Keratinocyte (primary cell): Measurements from ENCODE around the gene TRPV2. TPM values are rescaled to one million over a fixed set of nuclear protein-coding genes. Genes with fewer than 3 reads are reported as not detected.

ENCODE experiments used
- DNase-seq: peaks from one replicate; pipeline ENCODE4 v3.0.0-alpha.2; 2011; ENCODE audit warnings: low read depth, missing footprints, low spot score
- FAIRE-seq: peaks from 2 replicates; lab custom pipeline; 2011; peaks lifted over from hg19 to GRCh38; lab: Jason Lieb, UNC
- H2AFZ ChIP-seq: 2 replicates; pipeline ENCODE4 v1.6.0; 2012; ENCODE audit warnings: low read length, control low read depth, inconsistent platforms; ENCODE audit not compliant: control insufficient read depth
- H3K27ac ChIP-seq: 2 replicates; pipeline ENCODE4 v1.5.1; 2011; ENCODE audit warnings: low read length; ENCODE audit not compliant: control insufficient read depth, insufficient read depth
- H3K27me3 ChIP-seq: 3 replicates; pipeline ENCODE4 v1.6.0; 2011; ENCODE audit warnings: low read length; ENCODE audit not compliant: control insufficient read depth, insufficient read depth; ENCODE audit errors: extremely low read depth
- H3K36me3 ChIP-seq, 2 experiments: 2 replicates in 1 of 2; 3 replicates in 1 of 2; pipeline ENCODE4 v1.5.1; 2011; ENCODE audit warnings: low read length in 2 of 2, mild to moderate bottlenecking in 1 of 2; ENCODE audit not compliant: control insufficient read depth in 2 of 2, insufficient read depth in 2 of 2; ENCODE audit errors: extremely low read depth in 1 of 2
- H3K4me1 ChIP-seq: 3 replicates; pipeline ENCODE4 v1.5.1; 2011; ENCODE audit warnings: low read length; ENCODE audit not compliant: control insufficient read depth, insufficient read depth; ENCODE audit errors: extremely low read depth
- H3K4me2 ChIP-seq: 3 replicates; pipeline ENCODE4 v1.6.0; 2011; ENCODE audit warnings: low read depth, low read length; ENCODE audit not compliant: control insufficient read depth, insufficient read depth; ENCODE audit errors: extremely low read depth
- H3K4me3 ChIP-seq, 3 experiments: fragments of 200-600 bp in 1 of 3; sonication (generic) in 1 of 3; 2 replicates in 2 of 3; 3 replicates in 1 of 3; pipeline ENCODE4 v1.5.1; 2011 to 2016; ENCODE audit warnings: low read length in 3 of 3, mild to moderate bottlenecking in 3 of 3, control low read depth in 2 of 3, inconsistent platforms in 1 of 3, low read depth in 1 of 3, mixed read lengths in 1 of 3, mixed run types in 1 of 3, moderate library complexity in 1 of 3; ENCODE audit not compliant: control insufficient read depth in 2 of 3, insufficient read depth in 2 of 3; ENCODE audit errors: extremely low read depth in 1 of 3
- H3K79me2 ChIP-seq: 2 replicates; pipeline ENCODE4 v1.6.0; 2012; ENCODE audit warnings: low read length; ENCODE audit not compliant: control insufficient read depth, insufficient read depth
- H3K9ac ChIP-seq: 3 replicates; pipeline ENCODE4 v1.6.0; 2011; ENCODE audit warnings: low read length; ENCODE audit not compliant: control insufficient read depth, insufficient read depth; ENCODE audit errors: extremely low read depth
- H3K9me1 ChIP-seq: 3 replicates; pipeline ENCODE4 v1.6.0; 2011; ENCODE audit warnings: low read length; ENCODE audit not compliant: control insufficient read depth, insufficient read depth; ENCODE audit errors: extremely low read depth
- H3K9me3 ChIP-seq: 2 replicates; pipeline ENCODE4 v1.5.1; 2012; ENCODE audit warnings: low read depth, low read length; ENCODE audit not compliant: control insufficient read depth
- H4K20me1 ChIP-seq: 3 replicates; pipeline ENCODE4 v1.6.0; 2011; ENCODE audit warnings: low read length; ENCODE audit not compliant: control insufficient read depth, insufficient read depth; ENCODE audit errors: extremely low read depth
- CTCF ChIP-seq, 3 experiments: IDR thresholded peaks in 1 of 3; conservative IDR thresholded peaks in 1 of 3; optimal IDR thresholded peaks in 1 of 3; 2 replicates in 2 of 3; 3 replicates in 1 of 3; pipeline versions ENCODE3 to v1.5.1; 2011; ENCODE audit warnings: low read length in 3 of 3, mild to moderate bottlenecking in 3 of 3, moderate library complexity in 2 of 3, control low read depth in 1 of 3, inconsistent platforms in 1 of 3; ENCODE audit not compliant: insufficient read depth in 2 of 3; ENCODE audit errors: extremely low read depth in 1 of 3
- EZH2 ChIP-seq: IDR thresholded peaks from one replicate; pipeline ENCODE4 v1.6.1; 2012; ENCODE audit warnings: inconsistent platforms, mild to moderate bottlenecking, low read length, moderate library complexity
- dilution Hi-C: fragments of 300-500 bp; cut with MboI; formaldehyde crosslinking; loops from one replicate; pipeline ENCODE4 v1.7.0; 2020; ENCODE audit warnings: low sequenced_read_pairs; ENCODE audit not compliant: extremely low pct_ligation_motif_present
- polyA minus RNA-seq, 3 experiments: library from RNA; depleted of rRNA, polyadenylated mRNA; stranded (reverse); fragments of >200 nt; gene quantifications; 1 replicate in 1 of 3; 2 replicates in 1 of 3; 3 replicates in 1 of 3; pipeline ENCODE4 v1.2.3, GENCODE V29; 2011
- polyA plus RNA-seq, 5 experiments: library from polyadenylated mRNA; depleted of rRNA in 3 of 5; stranded (reverse) in 3 of 5; stranded (forward) in 1 of 5; unstranded in 1 of 5; fragments of >200 nt; gene quantifications; 1 replicate in 1 of 5; 2 replicates in 3 of 5; 3 replicates in 1 of 5; pipeline versions ENCODE4 v1.2.1 to v1.2.3, GENCODE V29; 2011 to 2012; ENCODE audit warnings: missing spikeins in 2 of 5, low read depth in 1 of 5, low replicate concordance in 1 of 5

TRPV2 gene
- 0.05 to 0.09 TPM (median 0.09 TPM) in 3 replicates for polyA plus RNA-seq
- not detected for polyA plus RNA-seq (2011; ENCODE audit: low read depth)
- polyA plus RNA-seq (2011; cell fraction: cytosol; rRNA removed): 0.18 and 0.32 TPM in 2 replicates
- polyA plus RNA-seq (2011; cell fraction: nucleus; rRNA removed): 0.31 and 0.56 TPM in 2 replicates
- polyA plus RNA-seq (2012; ENCODE audit: low replicate concordance): 0.49 TPM in 1 of 2 replicates, not detected in the other
- polyA minus RNA-seq: 0.49 to 0.64 TPM in 2 of 3 replicates, not detected in the other
- not detected for polyA minus RNA-seq (2011; cell fraction: cytosol; rRNA and poly(A)+ RNA removed)
- not detected in 2 replicates for polyA minus RNA-seq (2011; cell fraction: nucleus; rRNA and poly(A)+ RNA removed)

- no peaks in the 10 kb centered on the region for H3K27me3 ChIP-seq
- dilution Hi-C loops: no loop called here
- no peak within 1 kb of the TSS for H3K4me2 ChIP-seq
- no peaks in the 10 kb centered on the region for H3K36me3 ChIP-seq
- no peaks in the 10 kb centered on the region for H3K9me3 ChIP-seq
- H3K4me3 ChIP-seq: no peak within 1 kb of the TSS
- H2AFZ ChIP-seq: no peak within 1 kb of the TSS
- FAIRE-seq (no peak), DNase-seq (no peak)
- no peak within 1 kb of the TSS for H3K9ac ChIP-seq
- H3K4me1 ChIP-seq: peaks cover 26% of the 10 kb centered on the region
- H4K20me1 ChIP-seq: no peaks in the 10 kb centered on the region
- no peak within 1 kb of the TSS for H3K27ac ChIP-seq
- H3K79me2 ChIP-seq: no peaks in the 10 kb centered on the region
- TF ChIP-seq CTCF (optimal IDR thresholded peaks at IDR 0.05 in 1 of 3, IDR thresholded peaks at IDR 0.05 in 1 of 3, conservative IDR thresholded peaks at IDR 0.05 in 1 of 3; ENCODE audit: extremely low read depth in 1 of 3, insufficient read depth in 2 of 3, low read length in 3 of 3) (peak; percentile 34 to 63 (median 40)), EZH2 (no peak)
- H3K9me1 ChIP-seq: peaks cover 5% of the 10 kb centered on the region
These were observed at the start of gene TRPV2 for GRCh38 chr17:16415031-16415924. Gene TRPV2, plus strand, starts transcription at chr17:16415571. Its CDS starts 2,098 bp downstream, at chr17:16417669.

GRCh38 chr17:16371742-16372141 lies 43.6 kb upstream of the TRPV2 start:
- H2AFZ ChIP-seq: no peak overlapping the region
- H3K9me1 ChIP-seq: no peaks in the 10 kb centered on the region
- no peak overlapping the region for H3K4me2 ChIP-seq
- no peaks in the 10 kb centered on the region for H3K36me3 ChIP-seq
- TF ChIP-seq EZH2 (no peak), CTCF (optimal IDR thresholded peaks at IDR 0.05 in 1 of 3, IDR thresholded peaks at IDR 0.05 in 1 of 3, conservative IDR thresholded peaks at IDR 0.05 in 1 of 3; ENCODE audit: extremely low read depth in 1 of 3, insufficient read depth in 2 of 3, low read length in 3 of 3) (no peak)
- H3K27ac ChIP-seq: no peak overlapping the region
- dilution Hi-C loops: no loop called here
- no peaks in the 10 kb centered on the region for H3K9me3 ChIP-seq
- no peaks in the 10 kb centered on the region for H4K20me1 ChIP-seq
- H3K4me1 ChIP-seq: peaks cover 3% of the 10 kb centered on the region
- no peaks in the 10 kb centered on the region for H3K27me3 ChIP-seq
- no peak overlapping the region for H3K4me3 ChIP-seq
- no peaks in the 10 kb centered on the region for H3K79me2 ChIP-seq
- DNase-seq (no peak), FAIRE-seq (no peak)
- H3K9ac ChIP-seq: no peak overlapping the region
